Gastrocnemius medialis (tissue), 4 donors: ENCODE measurements around the gene PLCB2.

Source experiments
- POLR2A ChIP-seq, 2 donors: fragments of 450-650 bp; IDR thresholded peaks; one replicate each; pipeline ENCODE4 v1.6.1; 2017; ENCODE audit warnings: antibody characterized with exemption in 2 of 2, mild to moderate bottlenecking in 2 of 2, moderate library complexity in 2 of 2
- TF ChIP-seq, protein P1 (sequence below), 5 experiments: fragments of 450-650 bp in 3 of 5; fragments of 200-600 bp in 2 of 5; sonication (generic) in 2 of 5; IDR thresholded peaks in 4 of 5; conservative IDR thresholded peaks in 1 of 5; 1 replicate in 4 of 5; 2 replicates in 1 of 5; pipeline ENCODE4 v1.5.1; 2016 to 2019; ENCODE audit warnings: antibody characterized with exemption in 5 of 5, mild to moderate bottlenecking in 3 of 5, moderate library complexity in 3 of 5

DNA sequence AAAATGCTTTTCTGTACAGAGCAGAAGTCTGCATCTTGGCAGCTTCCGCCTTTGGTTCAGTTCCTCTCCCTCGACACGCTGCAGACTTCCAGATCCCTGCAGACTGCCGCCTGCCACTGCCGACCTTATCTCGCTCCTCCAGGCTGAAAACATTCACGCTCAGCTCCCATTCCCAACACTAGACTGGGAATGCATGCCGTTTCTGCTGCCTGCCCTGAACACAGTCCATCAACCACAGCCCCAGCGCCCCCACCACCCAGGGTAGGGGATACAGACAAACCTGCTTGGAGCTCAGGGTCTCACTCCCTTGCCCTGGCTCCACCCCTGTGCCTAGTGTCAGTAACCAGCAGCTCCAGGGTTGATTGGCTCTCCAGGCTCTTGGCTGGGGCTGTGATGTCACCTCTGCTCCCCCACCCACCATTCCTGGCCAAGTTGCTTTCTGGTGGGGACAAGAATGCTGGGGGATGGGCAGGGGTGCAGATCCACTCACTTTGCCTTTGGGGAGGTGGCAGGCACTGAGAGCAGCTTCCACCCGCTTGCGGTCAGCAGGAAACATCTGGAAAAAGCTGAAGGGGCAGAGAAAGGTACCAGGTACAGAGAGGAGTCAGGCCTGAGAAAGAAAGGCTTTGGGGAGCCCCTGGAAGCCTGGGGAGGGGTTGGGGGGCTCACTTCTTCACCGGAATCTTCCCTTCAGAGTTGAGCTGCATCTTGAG is 6.1 kb downstream of the PLCB2 start:
- no peak for TF ChIP-seq POLR2A (IDR thresholded peaks at IDR 0.05)
- TF ChIP-seq, protein P1, sequence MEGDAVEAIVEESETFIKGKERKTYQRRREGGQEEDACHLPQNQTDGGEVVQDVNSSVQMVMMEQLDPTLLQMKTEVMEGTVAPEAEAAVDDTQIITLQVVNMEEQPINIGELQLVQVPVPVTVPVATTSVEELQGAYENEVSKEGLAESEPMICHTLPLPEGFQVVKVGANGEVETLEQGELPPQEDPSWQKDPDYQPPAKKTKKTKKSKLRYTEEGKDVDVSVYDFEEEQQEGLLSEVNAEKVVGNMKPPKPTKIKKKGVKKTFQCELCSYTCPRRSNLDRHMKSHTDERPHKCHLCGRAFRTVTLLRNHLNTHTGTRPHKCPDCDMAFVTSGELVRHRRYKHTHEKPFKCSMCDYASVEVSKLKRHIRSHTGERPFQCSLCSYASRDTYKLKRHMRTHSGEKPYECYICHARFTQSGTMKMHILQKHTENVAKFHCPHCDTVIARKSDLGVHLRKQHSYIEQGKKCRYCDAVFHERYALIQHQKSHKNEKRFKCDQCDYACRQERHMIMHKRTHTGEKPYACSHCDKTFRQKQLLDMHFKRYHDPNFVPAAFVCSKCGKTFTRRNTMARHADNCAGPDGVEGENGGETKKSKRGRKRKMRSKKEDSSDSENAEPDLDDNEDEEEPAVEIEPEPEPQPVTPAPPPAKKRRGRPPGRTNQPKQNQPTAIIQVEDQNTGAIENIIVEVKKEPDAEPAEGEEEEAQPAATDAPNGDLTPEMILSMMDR (IDR thresholded peaks at IDR 0.05 in 4 of 5, conservative IDR thresholded peaks at IDR 0.05 in 1 of 5) = no peak
